ENCODE results near the gene UBA5. TPM values are rescaled to one million over a fixed set of nuclear protein-coding genes. Genes with fewer than 3 reads are reported as not detected.
"Not testable (repeated sequence)": the region's sequence is repeated elsewhere in the genome, so short reads cannot be mapped to it uniquely, and the experiment has no call there.

Gene UBA5
- 10 to 100 TPM; 56.3 to 74.4 (median 61.5) TPM for total RNA-seq

DNA sequence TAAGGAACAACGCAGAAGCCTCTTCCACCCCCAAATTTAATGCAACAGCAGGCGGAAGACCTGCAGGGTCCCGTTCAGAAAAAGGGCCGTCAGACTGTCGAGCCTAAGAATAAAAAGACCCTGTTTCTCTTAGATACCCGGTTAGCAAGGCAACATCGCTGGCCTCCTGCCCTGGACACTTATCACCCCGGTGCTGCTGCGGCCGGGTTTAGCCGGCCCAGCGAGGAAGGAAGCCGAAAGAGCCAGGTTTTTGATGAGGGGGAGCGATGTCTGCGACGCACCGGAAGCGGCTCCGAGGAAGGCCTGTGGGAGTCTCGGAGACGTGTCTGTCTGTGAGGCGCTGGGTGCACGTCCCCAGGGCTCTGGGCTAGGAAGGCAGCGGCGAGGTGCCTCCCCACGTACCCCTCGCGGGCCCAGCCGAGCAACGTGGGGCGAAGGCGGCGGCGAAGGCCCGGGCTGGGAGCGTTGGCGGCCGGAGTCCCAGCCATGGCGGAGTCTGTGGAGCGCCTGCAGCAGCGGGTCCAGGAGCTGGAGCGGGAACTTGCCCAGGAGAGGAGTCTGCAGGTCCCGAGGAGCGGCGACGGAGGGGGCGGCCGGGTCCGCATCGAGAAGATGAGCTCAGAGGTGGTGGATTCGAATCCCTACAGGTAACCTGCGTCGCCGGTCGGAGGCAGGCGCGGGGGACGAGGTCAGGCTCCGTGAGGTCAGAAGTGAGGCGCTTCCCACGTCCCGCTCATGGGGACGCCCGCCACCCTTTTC, at the start of gene UBA5:
TSS of gene UBA5 (plus strand) at position 278 of the 759 bp plus-strand sequence. CDS start at position 487, 209 bp downstream.
- no peaks in the 10 kb centered on the region for H3K27me3 ChIP-seq
- no peaks in the 10 kb centered on the region for H3K36me3 ChIP-seq
- no peaks in the 10 kb centered on the region for H3K9me3 ChIP-seq
- peak within 1 kb of the TSS; percentile 56 to 94 (median 94) for H3K27ac ChIP-seq
- H3K4me1 ChIP-seq = peaks cover 15 to 27% of the 10 kb centered on the region in 2 donors
- intact Hi-C loops (cut with DNase I) = no loop called here
- WGBS, 2 donors = 0 to 1% methylated on average over 35 to 38 of the region's 64 CpGs
- peak; percentile 72 to 75 for DNase-seq
- TF ChIP-seq, protein P1, sequence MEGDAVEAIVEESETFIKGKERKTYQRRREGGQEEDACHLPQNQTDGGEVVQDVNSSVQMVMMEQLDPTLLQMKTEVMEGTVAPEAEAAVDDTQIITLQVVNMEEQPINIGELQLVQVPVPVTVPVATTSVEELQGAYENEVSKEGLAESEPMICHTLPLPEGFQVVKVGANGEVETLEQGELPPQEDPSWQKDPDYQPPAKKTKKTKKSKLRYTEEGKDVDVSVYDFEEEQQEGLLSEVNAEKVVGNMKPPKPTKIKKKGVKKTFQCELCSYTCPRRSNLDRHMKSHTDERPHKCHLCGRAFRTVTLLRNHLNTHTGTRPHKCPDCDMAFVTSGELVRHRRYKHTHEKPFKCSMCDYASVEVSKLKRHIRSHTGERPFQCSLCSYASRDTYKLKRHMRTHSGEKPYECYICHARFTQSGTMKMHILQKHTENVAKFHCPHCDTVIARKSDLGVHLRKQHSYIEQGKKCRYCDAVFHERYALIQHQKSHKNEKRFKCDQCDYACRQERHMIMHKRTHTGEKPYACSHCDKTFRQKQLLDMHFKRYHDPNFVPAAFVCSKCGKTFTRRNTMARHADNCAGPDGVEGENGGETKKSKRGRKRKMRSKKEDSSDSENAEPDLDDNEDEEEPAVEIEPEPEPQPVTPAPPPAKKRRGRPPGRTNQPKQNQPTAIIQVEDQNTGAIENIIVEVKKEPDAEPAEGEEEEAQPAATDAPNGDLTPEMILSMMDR (IDR thresholded peaks at IDR 0.05) = no peak
- TF ChIP-seq POLR2A (IDR thresholded peaks at IDR 0.05) = peak in 1 of 2 donors; percentile 40
- peak within 1 kb of the TSS; percentile 18 to 92 (median 41) for H3K4me3 ChIP-seq (replicated peaks in 1 of 3)

DNA sequence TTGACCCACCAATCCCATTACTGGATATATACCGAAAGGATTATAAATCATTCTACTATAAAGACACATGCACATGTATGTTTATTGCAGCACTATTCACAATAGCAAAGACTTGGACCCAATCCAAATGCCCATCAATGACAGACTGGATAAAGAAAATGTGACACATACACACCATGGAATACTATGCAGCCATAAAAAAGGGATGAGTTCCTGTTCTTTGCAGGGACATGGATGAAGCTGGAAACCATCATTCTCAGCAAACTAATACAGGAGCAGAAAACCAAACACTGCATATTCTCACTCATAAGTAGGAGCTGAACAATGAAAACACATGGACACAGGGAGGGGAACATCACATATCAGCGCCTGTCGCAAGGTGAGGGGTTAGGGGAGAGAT, 44.8 kb upstream of the UBA5 start:
- H3K27ac ChIP-seq; H3K36me3 ChIP-seq; H3K9me3 ChIP-seq; H3K4me3 ChIP-seq (replicated peaks in 1 of 3); DNase-seq; H3K27me3 ChIP-seq; intact Hi-C loops (cut with DNase I); H3K4me1 ChIP-seq: not testable (repeated sequence)
- WGBS, 2 donors = 95 to 97% methylated on average over 3 of the region's 3 CpGs

DNA sequence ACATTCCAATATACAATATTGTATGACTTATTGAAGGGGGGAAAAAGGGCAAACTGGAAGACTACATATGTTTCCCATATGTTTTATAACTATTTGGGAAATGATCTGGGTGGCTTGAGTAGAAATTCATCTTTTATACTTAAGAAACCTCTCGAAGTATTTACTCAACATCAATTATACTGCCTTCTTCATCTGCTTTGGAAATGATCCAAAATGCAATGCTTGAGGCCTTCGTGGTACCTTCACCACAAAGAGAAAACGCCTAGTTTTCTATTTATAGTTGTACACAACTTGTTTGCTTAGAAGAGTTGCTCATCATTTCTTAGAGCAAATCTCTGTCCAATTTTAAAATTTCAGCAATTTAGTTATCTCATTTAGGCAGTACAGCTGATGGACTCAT, 44.2 kb upstream of the UBA5 start:
- Histone ChIP-seq H3K36me3 (no peaks in the 10 kb centered on the region), H3K27me3 (no peaks in the 10 kb centered on the region), H3K27ac (no peak overlapping the region), H3K9me3 (no peaks in the 10 kb centered on the region), H3K4me3 (replicated peaks in 1 of 3) (no peak overlapping the region), H3K4me1 (no peaks in the 10 kb centered on the region)
- TF ChIP-seq, protein P1 (IDR thresholded peaks at IDR 0.05) = no peak
- no peak for TF ChIP-seq POLR2A (IDR thresholded peaks at IDR 0.05)
- intact Hi-C loops (cut with DNase I) = no loop called here
- WGBS, 2 donors = 82 to 90% methylated on average over 3 of the region's 3 CpGs
- no peak for DNase-seq

DNA sequence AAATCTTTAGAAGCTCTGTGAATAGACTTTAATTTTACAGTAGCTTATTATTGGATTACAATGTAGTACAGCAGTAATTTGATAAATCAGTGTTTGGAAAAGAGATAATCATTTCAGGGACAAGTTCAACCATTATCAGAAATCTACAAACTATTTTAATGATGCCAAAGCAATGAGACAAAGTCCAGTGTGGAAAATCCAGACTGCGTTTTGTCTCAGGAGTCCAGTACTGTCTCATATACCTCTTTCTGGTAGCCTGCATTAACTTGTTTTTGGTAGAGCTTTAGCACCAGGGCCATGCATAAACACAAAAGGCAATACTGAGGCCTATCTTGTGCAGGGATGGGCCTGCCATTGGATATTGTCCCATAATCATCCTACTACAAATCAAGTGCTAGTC, 43.3 kb upstream of the UBA5 start:
- Histone ChIP-seq H3K4me1 (no peaks in the 10 kb centered on the region), H3K36me3 (no peaks in the 10 kb centered on the region), H3K27ac (no peak overlapping the region), H3K4me3 (replicated peaks in 1 of 3) (no peak overlapping the region), H3K9me3 (no peaks in the 10 kb centered on the region), H3K27me3 (no peaks in the 10 kb centered on the region)
- TF ChIP-seq, protein P1 (IDR thresholded peaks at IDR 0.05) = no peak
- no peak for TF ChIP-seq POLR2A (IDR thresholded peaks at IDR 0.05)
- intact Hi-C loops (cut with DNase I) = no loop called here
- WGBS, 2 donors = 75 to 97% methylated on average over 1 of the region's 1 CpG
- DNase-seq = no peak

DNA sequence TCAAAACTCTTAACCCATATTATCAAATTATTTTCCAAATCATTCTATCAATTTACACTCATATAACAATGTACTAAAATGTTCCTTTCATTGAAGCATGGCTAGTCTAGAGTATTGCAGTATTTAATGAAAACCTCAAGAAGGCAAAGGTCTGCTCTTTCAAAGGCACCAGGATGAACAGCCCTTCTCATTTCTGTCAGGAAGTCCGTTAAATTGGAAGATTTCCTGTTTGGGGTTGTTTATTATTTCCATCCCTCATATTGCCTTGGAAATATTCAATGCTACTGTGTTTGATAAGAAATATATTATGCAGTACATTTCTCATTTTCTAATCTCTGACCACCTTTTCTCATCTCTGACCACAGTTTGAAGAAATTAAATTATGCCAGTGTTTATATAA, 38.0 kb upstream of the UBA5 start:
- no peak overlapping the region for H3K27ac ChIP-seq
- no peak for DNase-seq
- H3K4me3 ChIP-seq (replicated peaks in 1 of 3) = no peak overlapping the region
- intact Hi-C loops (cut with DNase I) = no loop called here
- H3K36me3 ChIP-seq = no peaks in the 10 kb centered on the region
- no peaks in the 10 kb centered on the region for H3K9me3 ChIP-seq
- no peaks in the 10 kb centered on the region for H3K27me3 ChIP-seq
- 72 to 80% methylated on average over 1 of the region's 1 CpG for WGBS, 2 donors
- H3K4me1 ChIP-seq = peaks cover 9% of the 10 kb centered on the region in 2 donors
- TF ChIP-seq, protein P1 (IDR thresholded peaks at IDR 0.05) = no peak
- no peak for TF ChIP-seq POLR2A (IDR thresholded peaks at IDR 0.05)

All from thyroid gland (tissue), 4 donors.